Left lung (tissue), 10 donors: ENCODE measurements around the gene DHX29. TPM values are rescaled to one million over a fixed set of nuclear protein-coding genes. Genes with fewer than 3 reads are reported as not detected.

ENCODE experiments used
- ATAC-seq: fragments of 200-7000 bp; cut with Tn5 transposase; one replicate; pipeline ENCODE4 v1.9.1; 2020; ENCODE audit warnings: moderate library complexity
- DNase-seq, 4 donors: peaks; one replicate each; pipeline ENCODE4 v3.0.0-alpha.2; 2013 to 2020
- H3K27ac ChIP-seq, 2 donors: fragments of 200-600 bp; sonication (generic) in 1 of 2; one replicate each; pipeline versions ENCODE4 v1.5.0 to v1.8.0; 2020 to 2021
- H3K27me3 ChIP-seq, 2 donors: fragments of 200-600 bp; sonication (generic) in 1 of 2; one replicate each; pipeline versions ENCODE4 v1.5.0 to v1.8.0; 2020 to 2021
- H3K36me3 ChIP-seq, 2 donors: fragments of 200-600 bp; sonication (generic) in 1 of 2; one replicate each; pipeline versions ENCODE4 v1.5.0 to v1.8.0; 2020 to 2021
- H3K4me1 ChIP-seq, 2 donors: fragments of 200-600 bp; one replicate each; pipeline ENCODE4 v1.8.0; 2021
- H3K4me3 ChIP-seq, 2 donors: fragments of 200-600 bp; sonication (generic) in 1 of 2; one replicate each; pipeline versions ENCODE4 v1.5.0 to v1.8.0; 2020 to 2021; ENCODE audit warnings: mild to moderate bottlenecking in 1 of 2
- H3K9me3 ChIP-seq, 2 donors: fragments of 200-600 bp; sonication (generic) in 1 of 2; one replicate each; pipeline versions ENCODE4 v1.5.0 to v1.8.0; 2020 to 2021
- intact Hi-C, 2 donors: fragments of 100-400 bp; cut with DNase I; formaldehyde crosslinking; loops; one replicate each; pipeline versions ENCODE4 v1.11.2 to v1.14.2; 2022
- polyA plus RNA-seq, 6 donors: library from polyadenylated mRNA; unstranded; fragments of 120-200 nt; gene quantifications; one replicate each; pipeline ENCODE4 v1.2.1, GENCODE V29; 2013; ENCODE audit not compliant: insufficient read length in 6 of 6
- total RNA-seq, 2 donors: library from RNA; stranded (reverse); fragmentation: NEBNext Ultra II Directional; extraction: Animal tissue kit (Norgen Biotek cat#: 25700); gene quantifications; one replicate each; pipeline ENCODE4 v1.2.1, GENCODE V29; 2021
- TF ChIP-seq, protein P1 (sequence below), 2 donors: fragments of 200-600 bp; sonication (generic) in 1 of 2; IDR thresholded peaks; one replicate each; pipeline versions ENCODE4 v1.5.0 to v1.8.0; 2021; ENCODE audit warnings: antibody characterized with exemption in 2 of 2
- donor health status: DM: no; HTN: yes; CAD: no.
- donor health status: DM: no; HTN: no; CAD: no.

Gene DHX29
- total and polyA plus RNA-seq, 8 donors, result 26.4 to 36.4 (median 32.5) TPM

DNA sequence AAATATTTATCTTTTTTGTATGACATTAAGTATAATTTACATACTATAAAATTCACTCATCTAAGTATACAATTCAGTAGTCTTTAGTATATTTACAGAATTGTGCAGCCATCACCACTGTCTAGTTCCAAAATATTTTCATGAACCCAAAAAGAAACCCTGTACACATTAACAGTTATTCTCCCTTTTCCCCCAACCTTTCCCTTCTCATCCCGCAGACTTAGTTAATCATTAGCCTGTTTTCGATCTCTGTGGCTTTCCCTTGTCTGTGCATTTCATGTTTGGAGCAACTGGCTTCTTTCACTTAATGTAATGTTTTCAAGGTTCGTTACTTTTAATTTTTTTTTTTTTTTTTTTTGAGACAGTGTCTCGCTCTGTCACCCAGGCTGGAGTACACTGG is 37.8 kb upstream of the DHX29 start:
- Histone ChIP-seq H3K27ac (no peak overlapping the region), H3K27me3 (no peaks in the 10 kb centered on the region), H3K4me1 (no peaks in the 10 kb centered on the region), H3K36me3 (peaks cover 0 to 85% of the 10 kb centered on the region in 2 donors), H3K9me3 (no peaks in the 10 kb centered on the region), H3K4me3 (no peak overlapping the region)
- ATAC-seq (no peak), DNase-seq (no peak)
- intact Hi-C loops, result no loop called here
- TF ChIP-seq, protein P1, sequence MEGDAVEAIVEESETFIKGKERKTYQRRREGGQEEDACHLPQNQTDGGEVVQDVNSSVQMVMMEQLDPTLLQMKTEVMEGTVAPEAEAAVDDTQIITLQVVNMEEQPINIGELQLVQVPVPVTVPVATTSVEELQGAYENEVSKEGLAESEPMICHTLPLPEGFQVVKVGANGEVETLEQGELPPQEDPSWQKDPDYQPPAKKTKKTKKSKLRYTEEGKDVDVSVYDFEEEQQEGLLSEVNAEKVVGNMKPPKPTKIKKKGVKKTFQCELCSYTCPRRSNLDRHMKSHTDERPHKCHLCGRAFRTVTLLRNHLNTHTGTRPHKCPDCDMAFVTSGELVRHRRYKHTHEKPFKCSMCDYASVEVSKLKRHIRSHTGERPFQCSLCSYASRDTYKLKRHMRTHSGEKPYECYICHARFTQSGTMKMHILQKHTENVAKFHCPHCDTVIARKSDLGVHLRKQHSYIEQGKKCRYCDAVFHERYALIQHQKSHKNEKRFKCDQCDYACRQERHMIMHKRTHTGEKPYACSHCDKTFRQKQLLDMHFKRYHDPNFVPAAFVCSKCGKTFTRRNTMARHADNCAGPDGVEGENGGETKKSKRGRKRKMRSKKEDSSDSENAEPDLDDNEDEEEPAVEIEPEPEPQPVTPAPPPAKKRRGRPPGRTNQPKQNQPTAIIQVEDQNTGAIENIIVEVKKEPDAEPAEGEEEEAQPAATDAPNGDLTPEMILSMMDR (IDR thresholded peaks at IDR 0.05), result no peak

DNA sequence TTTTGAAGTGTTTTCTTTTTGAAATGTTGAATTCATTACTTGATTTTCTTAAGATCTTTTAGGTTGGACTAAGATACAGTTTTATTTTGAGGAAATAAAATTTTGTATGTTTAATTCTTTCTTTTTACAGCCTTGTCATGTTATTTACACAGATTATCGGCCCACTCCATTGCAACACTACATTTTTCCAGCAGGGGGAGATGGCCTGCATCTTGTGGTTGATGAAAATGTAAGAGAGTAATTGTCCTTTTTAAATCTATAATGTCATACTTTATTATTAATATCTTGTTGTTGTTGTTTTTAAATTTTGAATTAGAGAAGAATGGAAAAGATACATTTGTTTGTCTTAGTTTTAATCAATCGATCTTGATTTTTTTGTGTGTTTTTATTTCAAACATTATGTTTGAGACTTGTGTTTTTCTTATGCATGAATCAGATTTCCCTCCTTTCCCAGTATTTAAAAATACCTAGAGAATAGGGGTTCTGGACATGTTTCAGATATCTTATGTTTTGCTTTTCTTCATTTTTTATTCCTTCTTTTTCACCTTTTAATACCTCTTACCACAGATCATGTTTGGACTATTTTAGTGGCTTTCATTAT is 37.0 kb upstream of the DHX29 start:
- no peak overlapping the region for H3K4me3 ChIP-seq
- intact Hi-C loops, result no loop called here
- no peaks in the 10 kb centered on the region for H3K9me3 ChIP-seq
- ATAC-seq (peak; percentile 69), DNase-seq (peak in 2 of 4 donors; percentile 31 to 64)
- H3K36me3 ChIP-seq, result peaks cover 0 to 77% of the 10 kb centered on the region in 2 donors
- TF ChIP-seq, protein P1 (IDR thresholded peaks at IDR 0.05), result peak; percentile 79 to 86
- no peak overlapping the region for H3K27ac ChIP-seq
- H3K4me1 ChIP-seq, result no peaks in the 10 kb centered on the region
- no peaks in the 10 kb centered on the region for H3K27me3 ChIP-seq

DNA sequence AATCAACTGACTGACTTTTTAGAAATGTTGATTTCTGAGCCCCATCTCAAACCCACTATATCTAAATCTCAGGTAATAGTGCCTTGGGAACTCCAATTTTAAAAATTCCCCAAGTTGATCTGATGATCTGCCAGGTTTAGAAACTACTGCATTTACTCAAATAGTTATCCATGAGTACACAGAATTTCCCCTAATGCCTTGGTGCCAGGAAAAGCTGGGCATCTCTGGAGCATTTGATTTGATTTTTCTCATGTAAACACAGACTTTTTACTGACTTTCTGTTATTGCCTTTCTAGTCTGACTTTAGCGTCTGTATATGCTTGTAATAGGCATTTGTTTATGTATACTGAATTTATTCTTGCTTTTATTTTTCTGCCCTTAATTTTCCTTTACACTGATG is 36.1 kb upstream of the DHX29 start:
- Histone ChIP-seq H3K9me3 (no peaks in the 10 kb centered on the region), H3K4me3 (no peak overlapping the region), H3K4me1 (peaks cover 0 to 5% of the 10 kb centered on the region in 2 donors), H3K27me3 (no peaks in the 10 kb centered on the region), H3K27ac (no peak overlapping the region), H3K36me3 (peaks cover 0 to 68% of the 10 kb centered on the region in 2 donors)
- TF ChIP-seq, protein P1 (IDR thresholded peaks at IDR 0.05), result no peak
- ATAC-seq, result no peak
- intact Hi-C loops, result no loop called here
- no peak for DNase-seq

DNA sequence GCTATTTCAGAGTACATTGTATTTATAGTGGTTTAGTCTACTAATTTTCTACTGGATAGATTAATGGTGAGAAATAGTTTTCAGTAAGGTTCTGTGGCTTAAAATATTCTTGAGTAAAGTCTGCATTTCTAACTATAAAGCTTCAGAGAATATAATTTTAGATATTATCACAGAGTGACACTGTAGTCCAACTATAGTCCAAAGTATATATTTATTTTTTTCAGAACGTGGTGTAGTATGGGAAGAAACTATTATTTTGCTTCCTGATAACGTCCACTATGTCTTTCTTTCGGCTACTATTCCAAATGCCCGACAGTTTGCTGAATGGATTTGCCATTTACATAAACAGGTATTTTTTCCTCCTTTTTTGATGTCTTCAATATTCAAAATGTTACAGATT is 35.6 kb upstream of the DHX29 start:
- DNase-seq (no peak), ATAC-seq (no peak)
- H3K27me3 ChIP-seq, result no peaks in the 10 kb centered on the region
- H3K4me3 ChIP-seq, result no peak overlapping the region
- peaks cover 0 to 10% of the 10 kb centered on the region in 2 donors for H3K4me1 ChIP-seq
- H3K9me3 ChIP-seq, result no peaks in the 10 kb centered on the region
- intact Hi-C loops, result no loop called here
- H3K27ac ChIP-seq, result no peak overlapping the region
- TF ChIP-seq, protein P1 (IDR thresholded peaks at IDR 0.05), result no peak
- H3K36me3 ChIP-seq, result peaks cover 0 to 63% of the 10 kb centered on the region in 2 donors

DNA sequence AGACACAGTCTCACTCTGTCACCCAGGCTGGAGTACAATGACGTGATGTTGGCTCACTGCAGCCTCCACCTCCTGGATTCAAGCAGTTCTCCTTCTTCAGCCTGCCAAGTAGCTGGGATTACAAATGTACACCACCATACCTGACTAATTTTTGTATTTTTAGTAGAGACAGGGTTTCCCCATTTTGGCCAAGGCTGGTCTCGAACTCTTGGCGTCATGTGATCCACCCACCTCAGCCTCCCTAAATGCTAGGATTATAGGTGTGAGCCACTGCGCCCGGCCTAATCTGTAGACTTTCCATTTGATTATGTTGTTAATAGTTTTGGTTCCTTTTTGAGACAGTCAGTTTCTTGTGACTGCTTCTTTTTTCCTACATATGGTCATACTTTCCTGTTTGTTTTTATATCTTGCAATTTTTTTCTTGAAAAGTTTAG is 31.3 kb upstream of the DHX29 start:
- TF ChIP-seq, protein P1 (IDR thresholded peaks at IDR 0.05), result no peak
- Histone ChIP-seq H3K4me1 (peaks cover 0 to 11% of the 10 kb centered on the region in 2 donors), H3K36me3 (peaks cover 0 to 34% of the 10 kb centered on the region in 2 donors), H3K27ac (no peak overlapping the region), H3K27me3 (no peaks in the 10 kb centered on the region), H3K9me3 (no peaks in the 10 kb centered on the region), H3K4me3 (no peak overlapping the region)
- DNase-seq (no peak), ATAC-seq (no peak)
- intact Hi-C loops, result loop anchor here in 1 of 2 donors (10.0 kb wide), 1 partner anchor 346 kb away; no protein-coding TSS in a partner anchor
